KMS-11 (cell line): Measurements from ENCODE around the gene JPH4.

Source experiments
- H2AFZ ChIP-seq: fragments of 200-600 bp; sonication (generic); 2 replicates; pipeline ENCODE4 v1.6.1; 2016; ENCODE audit warnings: antibody characterized with exemption, mixed run types, low read depth
- H3K27ac ChIP-seq: fragments of 200-600 bp; sonication (generic); 2 replicates; pipeline ENCODE4 v1.6.1; 2016; ENCODE audit warnings: mild to moderate bottlenecking, mixed run types
- H3K27me3 ChIP-seq: fragments of 200-600 bp; sonication (generic); 2 replicates; pipeline ENCODE4 v1.6.1; 2017; ENCODE audit warnings: mild to moderate bottlenecking, low read depth, mixed run types, moderate library complexity; ENCODE audit not compliant: insufficient read depth
- H3K36me3 ChIP-seq: fragments of 200-600 bp; sonication (generic); 2 replicates; pipeline ENCODE4 v1.6.1; 2017; ENCODE audit warnings: mild to moderate bottlenecking, mixed run types; ENCODE audit not compliant: insufficient read depth
- H3K4me1 ChIP-seq: fragments of 200-600 bp; sonication (generic); 2 replicates; pipeline ENCODE4 v1.6.1; 2016; ENCODE audit warnings: mild to moderate bottlenecking, low read depth, mixed run types; ENCODE audit not compliant: poor library complexity, severe bottlenecking
- H3K4me2 ChIP-seq: fragments of 200-600 bp; sonication (generic); 2 replicates; pipeline ENCODE4 v1.7.0; 2016; ENCODE audit warnings: mild to moderate bottlenecking, mixed run types
- H3K4me3 ChIP-seq: fragments of 200-600 bp; sonication (generic); IDR thresholded peaks from 2 replicates; pipeline ENCODE4 v1.6.1; 2017; ENCODE audit warnings: low read depth, low read length, mixed read lengths; ENCODE audit not compliant: insufficient read depth
- H3K79me2 ChIP-seq: fragments of 200-600 bp; sonication (generic); 2 replicates; pipeline ENCODE4 v1.6.1; 2016; ENCODE audit warnings: low read depth, mixed run types; ENCODE audit not compliant: insufficient read depth
- H3K9ac ChIP-seq: fragments of 200-600 bp; sonication (generic); 2 replicates; pipeline ENCODE4 v1.6.1; 2016; ENCODE audit warnings: mild to moderate bottlenecking, mixed run types
- H4K20me1 ChIP-seq: fragments of 200-600 bp; sonication (generic); 2 replicates; pipeline ENCODE4 v1.6.1; 2016; ENCODE audit warnings: mild to moderate bottlenecking, mixed run types; ENCODE audit not compliant: insufficient read depth
- TF ChIP-seq, protein P1 (sequence below): fragments of 200-600 bp; sonication (generic); conservative IDR thresholded peaks from 2 replicates; pipeline ENCODE4 v1.6.1; 2017; ENCODE audit warnings: low read depth, mild to moderate bottlenecking, antibody characterized with exemption, low read length, moderate library complexity, mixed read lengths

JPH4 gene

DNA sequence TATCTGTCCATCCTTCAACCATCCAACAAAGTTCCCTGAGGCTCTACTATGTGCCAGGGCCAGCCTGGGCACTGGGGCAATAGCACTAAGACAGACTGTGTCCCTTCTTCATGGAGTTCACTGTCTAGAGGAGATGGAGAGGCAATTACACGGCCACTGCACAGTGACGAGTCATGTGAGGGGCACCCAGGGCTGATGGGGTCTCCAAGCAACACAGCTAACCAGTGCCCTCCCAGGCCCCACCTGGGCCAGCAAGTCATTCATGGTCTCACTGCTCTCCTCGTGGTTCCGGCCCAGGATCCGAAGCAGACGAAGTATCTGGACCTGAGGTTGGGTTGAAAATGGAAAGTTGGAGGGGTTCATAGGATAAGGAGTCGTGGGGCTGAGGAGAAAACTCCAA, 13.7 kb downstream of the JPH4 start:
- Histone ChIP-seq H3K4me3 (no peak overlapping the region), H3K79me2 (no peaks in the 10 kb centered on the region), H3K27me3 (no peaks in the 10 kb centered on the region), H3K27ac (no peak overlapping the region), H3K4me2 (no peak overlapping the region), H3K9ac (no peak overlapping the region), H2AFZ (no peak overlapping the region), H3K4me1 (peaks cover 8% of the 10 kb centered on the region), H4K20me1 (no peaks in the 10 kb centered on the region), H3K36me3 (no peaks in the 10 kb centered on the region)
- TF ChIP-seq, protein P1, sequence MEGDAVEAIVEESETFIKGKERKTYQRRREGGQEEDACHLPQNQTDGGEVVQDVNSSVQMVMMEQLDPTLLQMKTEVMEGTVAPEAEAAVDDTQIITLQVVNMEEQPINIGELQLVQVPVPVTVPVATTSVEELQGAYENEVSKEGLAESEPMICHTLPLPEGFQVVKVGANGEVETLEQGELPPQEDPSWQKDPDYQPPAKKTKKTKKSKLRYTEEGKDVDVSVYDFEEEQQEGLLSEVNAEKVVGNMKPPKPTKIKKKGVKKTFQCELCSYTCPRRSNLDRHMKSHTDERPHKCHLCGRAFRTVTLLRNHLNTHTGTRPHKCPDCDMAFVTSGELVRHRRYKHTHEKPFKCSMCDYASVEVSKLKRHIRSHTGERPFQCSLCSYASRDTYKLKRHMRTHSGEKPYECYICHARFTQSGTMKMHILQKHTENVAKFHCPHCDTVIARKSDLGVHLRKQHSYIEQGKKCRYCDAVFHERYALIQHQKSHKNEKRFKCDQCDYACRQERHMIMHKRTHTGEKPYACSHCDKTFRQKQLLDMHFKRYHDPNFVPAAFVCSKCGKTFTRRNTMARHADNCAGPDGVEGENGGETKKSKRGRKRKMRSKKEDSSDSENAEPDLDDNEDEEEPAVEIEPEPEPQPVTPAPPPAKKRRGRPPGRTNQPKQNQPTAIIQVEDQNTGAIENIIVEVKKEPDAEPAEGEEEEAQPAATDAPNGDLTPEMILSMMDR, result no peak

DNA sequence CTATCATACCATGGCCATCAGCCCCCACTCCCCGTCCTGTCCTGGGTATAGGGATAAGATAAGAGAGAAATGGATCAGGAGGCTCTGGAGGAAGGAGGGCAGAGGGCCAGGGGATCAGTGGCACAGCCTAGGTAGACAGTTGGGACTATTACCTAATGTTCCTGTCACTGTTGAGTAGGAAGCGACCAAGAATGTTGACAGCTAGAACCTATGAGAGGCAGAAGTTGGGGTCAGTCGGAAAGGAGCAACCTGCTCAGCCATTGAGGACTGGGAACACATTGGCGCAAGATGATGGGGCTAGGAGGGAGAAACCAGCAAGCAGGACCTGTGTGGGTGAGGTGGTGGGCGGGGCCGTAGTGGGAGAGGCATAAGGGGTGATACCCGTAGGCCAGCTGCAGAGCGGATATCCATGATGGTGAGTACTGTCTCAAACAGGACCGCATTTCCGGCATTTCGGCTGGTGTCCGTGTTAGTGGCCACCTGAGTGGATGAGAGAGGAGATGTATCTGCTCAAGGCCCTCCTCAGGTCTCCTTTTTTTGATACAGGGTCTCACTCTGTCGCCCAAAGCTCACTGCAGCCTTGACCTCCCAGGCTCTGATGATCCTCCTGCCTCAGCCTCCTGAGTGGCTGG, 14.3 kb downstream of the JPH4 start:
- Histone ChIP-seq H3K4me3 (no peak overlapping the region), H4K20me1 (no peaks in the 10 kb centered on the region), H3K4me1 (peaks cover 8% of the 10 kb centered on the region), H3K27me3 (no peaks in the 10 kb centered on the region), H3K27ac (no peak overlapping the region), H3K36me3 (no peaks in the 10 kb centered on the region), H3K9ac (no peak overlapping the region), H3K4me2 (no peak overlapping the region), H3K79me2 (no peaks in the 10 kb centered on the region), H2AFZ (no peak overlapping the region)
- TF ChIP-seq, protein P1, result no peak

DNA sequence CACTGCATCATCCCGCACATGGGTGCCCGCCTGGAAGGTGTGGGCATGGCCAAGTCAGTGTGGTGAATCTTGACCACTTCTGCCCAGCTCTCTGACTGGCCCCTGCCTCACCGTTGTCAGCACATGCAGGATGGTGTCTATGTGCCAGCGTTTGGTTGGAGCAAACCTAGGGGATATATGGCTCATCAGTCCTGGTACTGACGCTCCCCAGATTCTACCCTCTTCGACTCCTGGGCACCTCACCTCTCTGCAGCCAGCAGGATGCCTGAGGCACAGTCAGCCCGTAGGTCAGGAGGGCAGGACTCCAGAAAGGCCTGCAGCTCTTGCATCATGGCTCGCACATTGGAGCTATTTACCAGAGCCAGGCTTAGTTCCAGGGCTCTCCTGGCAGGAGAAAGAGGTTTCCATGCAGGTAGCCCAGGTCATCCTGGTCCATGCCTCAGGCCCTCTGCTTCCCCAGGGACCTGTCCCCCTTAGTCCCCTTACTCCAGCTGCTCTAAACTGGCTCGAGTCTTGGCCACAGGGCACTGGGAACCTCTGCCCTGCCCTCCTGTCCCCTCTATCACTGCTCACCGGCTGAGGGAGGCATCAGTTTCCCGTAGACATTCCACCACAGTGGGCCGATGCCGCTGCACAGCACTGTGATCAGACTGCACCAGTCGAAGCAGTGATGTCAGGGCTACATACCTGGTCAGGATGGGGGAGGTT, 15.0 kb downstream of the JPH4 start:
- no peaks in the 10 kb centered on the region for H3K79me2 ChIP-seq
- H2AFZ ChIP-seq, result no peak overlapping the region
- H3K4me2 ChIP-seq, result no peak overlapping the region
- H3K4me3 ChIP-seq, result no peak overlapping the region
- TF ChIP-seq, protein P1, result no peak
- H3K4me1 ChIP-seq, result peaks cover 8% of the 10 kb centered on the region
- no peaks in the 10 kb centered on the region for H4K20me1 ChIP-seq
- no peaks in the 10 kb centered on the region for H3K36me3 ChIP-seq
- no peak overlapping the region for H3K27ac ChIP-seq
- no peaks in the 10 kb centered on the region for H3K27me3 ChIP-seq
- H3K9ac ChIP-seq, result no peak overlapping the region

DNA sequence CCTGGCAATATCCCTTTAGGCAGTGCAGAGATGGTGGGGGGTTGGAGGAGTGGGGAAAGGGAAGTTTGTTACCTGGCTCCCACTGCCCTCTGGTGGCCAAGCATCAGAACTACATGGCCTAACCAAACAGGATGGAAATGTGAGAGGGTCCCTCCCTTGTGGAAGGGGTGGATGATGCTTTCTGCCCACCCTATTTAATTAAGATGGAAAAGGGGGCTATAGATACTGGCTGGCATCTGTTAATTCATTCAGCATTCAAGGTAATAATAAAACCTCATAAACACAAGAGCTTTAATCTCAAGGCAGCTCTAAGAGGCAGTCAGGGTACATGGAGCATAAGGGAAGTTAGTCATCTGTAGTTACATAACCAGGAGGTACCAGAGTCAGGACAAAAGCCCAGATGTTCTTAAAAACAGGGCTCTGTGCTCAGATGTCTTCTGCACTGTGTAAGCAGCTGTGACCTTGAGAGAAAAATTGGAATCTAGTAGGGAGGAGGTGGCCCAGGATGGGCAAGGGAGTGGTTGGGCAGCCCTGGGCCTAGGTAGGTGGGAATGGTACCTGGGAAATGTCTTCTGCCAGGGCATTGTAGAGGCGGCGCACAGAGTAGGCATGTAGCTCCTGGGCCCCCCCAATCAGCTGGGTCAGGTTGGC, 15.6 kb downstream of the JPH4 start:
- Histone ChIP-seq H3K27ac (no peak overlapping the region), H3K9ac (no peak overlapping the region), H3K27me3 (no peaks in the 10 kb centered on the region), H4K20me1 (no peaks in the 10 kb centered on the region), H3K36me3 (no peaks in the 10 kb centered on the region), H3K4me3 (no peak overlapping the region), H3K79me2 (no peaks in the 10 kb centered on the region; the same call in 1 of the 2 replicates), H2AFZ (no peak overlapping the region), H3K4me1 (peaks cover 2% of the 10 kb centered on the region), H3K4me2 (no peak overlapping the region)
- TF ChIP-seq, protein P1, result peak; percentile 90
